ENCODE measurements around the gene FSTL4.

FSTL4 gene

DNA sequence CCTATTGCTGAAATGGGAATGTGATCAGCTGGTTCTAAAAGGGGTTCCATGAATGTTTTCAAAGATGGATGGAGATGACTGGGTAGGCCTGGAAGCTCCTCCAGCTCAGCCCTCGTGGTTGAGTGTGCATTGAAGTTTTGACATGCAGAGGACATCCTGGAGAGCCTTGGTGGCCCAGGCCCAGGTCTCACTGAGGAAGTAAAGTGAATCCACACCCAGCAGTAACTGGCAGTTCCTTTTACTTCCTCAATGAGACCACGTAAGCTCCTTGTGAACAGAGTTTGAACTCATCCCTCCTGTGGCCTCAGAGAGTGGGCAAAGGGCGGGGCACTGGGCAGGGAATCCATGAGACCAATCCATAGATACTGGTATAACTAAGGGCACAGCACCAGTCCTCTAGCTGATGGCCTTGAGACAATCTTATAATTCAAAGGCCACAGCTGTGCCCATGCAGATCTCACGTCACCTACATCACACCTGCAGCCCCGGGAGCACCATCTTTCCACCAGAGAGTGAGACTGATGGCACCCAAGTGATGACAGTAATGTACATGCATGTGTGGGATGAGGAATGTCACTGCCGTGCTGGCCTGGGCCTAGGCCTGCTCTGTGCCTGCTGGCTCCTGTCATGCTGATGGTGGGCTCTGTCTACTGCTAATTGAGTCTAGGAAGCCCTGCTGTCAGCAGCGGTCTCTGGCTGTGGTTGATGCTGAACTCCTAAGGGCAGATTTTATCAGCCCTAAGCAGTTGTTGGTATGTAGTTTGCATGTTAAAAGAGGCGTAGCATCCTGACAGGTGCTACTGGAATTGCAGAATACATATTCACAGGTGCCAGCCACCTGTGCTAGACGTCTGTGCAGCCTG is 257.8 kb downstream of the FSTL4 start:
- no peak for ATAC-seq
- no peak for TF ChIP-seq ZNF8 (CRISPR knock-in tag; IDR thresholded peaks at IDR 0.05)
- TF ChIP-seq, protein P1, sequence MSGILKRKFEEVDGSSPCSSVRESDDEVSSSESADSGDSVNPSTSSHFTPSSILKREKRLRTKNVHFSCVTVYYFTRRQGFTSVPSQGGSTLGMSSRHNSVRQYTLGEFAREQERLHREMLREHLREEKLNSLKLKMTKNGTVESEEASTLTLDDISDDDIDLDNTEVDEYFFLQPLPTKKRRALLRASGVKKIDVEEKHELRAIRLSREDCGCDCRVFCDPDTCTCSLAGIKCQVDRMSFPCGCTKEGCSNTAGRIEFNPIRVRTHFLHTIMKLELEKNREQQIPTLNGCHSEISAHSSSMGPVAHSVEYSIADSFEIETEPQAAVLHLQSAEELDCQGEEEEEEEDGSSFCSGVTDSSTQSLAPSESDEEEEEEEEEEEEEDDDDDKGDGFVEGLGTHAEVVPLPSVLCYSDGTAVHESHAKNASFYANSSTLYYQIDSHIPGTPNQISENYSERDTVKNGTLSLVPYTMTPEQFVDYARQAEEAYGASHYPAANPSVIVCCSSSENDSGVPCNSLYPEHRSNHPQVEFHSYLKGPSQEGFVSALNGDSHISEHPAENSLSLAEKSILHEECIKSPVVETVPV (CRISPR knock-in tag; IDR thresholded peaks at IDR 0.05): no peak
- TF ChIP-seq, protein P2, sequence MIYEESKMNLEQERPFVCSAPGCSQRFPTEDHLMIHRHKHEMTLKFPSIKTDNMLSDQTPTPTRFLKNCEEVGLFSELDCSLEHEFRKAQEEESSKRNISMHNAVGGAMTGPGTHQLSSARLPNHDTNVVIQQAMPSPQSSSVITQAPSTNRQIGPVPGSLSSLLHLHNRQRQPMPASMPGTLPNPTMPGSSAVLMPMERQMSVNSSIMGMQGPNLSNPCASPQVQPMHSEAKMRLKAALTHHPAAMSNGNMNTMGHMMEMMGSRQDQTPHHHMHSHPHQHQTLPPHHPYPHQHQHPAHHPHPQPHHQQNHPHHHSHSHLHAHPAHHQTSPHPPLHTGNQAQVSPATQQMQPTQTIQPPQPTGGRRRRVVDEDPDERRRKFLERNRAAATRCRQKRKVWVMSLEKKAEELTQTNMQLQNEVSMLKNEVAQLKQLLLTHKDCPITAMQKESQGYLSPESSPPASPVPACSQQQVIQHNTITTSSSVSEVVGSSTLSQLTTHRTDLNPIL (CRISPR knock-in tag; IDR thresholded peaks at IDR 0.05; ENCODE audit: low read depth): no peak
- no peak for TF ChIP-seq ZFP30 (CRISPR knock-in tag; IDR thresholded peaks at IDR 0.05)
- TF ChIP-seq, protein P3, sequence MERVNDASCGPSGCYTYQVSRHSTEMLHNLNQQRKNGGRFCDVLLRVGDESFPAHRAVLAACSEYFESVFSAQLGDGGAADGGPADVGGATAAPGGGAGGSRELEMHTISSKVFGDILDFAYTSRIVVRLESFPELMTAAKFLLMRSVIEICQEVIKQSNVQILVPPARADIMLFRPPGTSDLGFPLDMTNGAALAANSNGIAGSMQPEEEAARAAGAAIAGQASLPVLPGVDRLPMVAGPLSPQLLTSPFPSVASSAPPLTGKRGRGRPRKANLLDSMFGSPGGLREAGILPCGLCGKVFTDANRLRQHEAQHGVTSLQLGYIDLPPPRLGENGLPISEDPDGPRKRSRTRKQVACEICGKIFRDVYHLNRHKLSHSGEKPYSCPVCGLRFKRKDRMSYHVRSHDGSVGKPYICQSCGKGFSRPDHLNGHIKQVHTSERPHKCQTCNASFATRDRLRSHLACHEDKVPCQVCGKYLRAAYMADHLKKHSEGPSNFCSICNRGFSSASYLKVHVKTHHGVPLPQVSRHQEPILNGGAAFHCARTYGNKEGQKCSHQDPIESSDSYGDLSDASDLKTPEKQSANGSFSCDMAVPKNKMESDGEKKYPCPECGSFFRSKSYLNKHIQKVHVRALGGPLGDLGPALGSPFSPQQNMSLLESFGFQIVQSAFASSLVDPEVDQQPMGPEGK (CRISPR knock-in tag; IDR thresholded peaks at IDR 0.05; ENCODE audit: borderline replicate concordance): no peak
- TF ChIP-seq, protein P4, sequence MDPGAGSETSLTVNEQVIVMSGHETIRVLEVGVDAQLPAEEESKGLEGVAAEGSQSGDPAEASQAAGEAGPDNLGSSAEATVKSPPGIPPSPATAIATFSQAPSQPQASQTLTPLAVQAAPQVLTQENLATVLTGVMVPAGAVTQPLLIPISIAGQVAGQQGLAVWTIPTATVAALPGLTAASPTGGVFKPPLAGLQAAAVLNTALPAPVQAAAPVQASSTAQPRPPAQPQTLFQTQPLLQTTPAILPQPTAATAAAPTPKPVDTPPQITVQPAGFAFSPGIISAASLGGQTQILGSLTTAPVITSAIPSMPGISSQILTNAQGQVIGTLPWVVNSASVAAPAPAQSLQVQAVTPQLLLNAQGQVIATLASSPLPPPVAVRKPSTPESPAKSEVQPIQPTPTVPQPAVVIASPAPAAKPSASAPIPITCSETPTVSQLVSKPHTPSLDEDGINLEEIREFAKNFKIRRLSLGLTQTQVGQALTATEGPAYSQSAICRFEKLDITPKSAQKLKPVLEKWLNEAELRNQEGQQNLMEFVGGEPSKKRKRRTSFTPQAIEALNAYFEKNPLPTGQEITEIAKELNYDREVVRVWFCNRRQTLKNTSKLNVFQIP (CRISPR knock-in tag; IDR thresholded peaks at IDR 0.05; ENCODE audit: borderline replicate concordance, low read depth): no peak
- no peak for TF ChIP-seq PPARA (CRISPR knock-in tag; IDR thresholded peaks at IDR 0.05; ENCODE audit: borderline replicate concordance)
- no peak for TF ChIP-seq RARB (CRISPR knock-in tag; IDR thresholded peaks at IDR 0.05)
- TF ChIP-seq ZNF70 (CRISPR knock-in tag; IDR thresholded peaks at IDR 0.05): no peak

DNA sequence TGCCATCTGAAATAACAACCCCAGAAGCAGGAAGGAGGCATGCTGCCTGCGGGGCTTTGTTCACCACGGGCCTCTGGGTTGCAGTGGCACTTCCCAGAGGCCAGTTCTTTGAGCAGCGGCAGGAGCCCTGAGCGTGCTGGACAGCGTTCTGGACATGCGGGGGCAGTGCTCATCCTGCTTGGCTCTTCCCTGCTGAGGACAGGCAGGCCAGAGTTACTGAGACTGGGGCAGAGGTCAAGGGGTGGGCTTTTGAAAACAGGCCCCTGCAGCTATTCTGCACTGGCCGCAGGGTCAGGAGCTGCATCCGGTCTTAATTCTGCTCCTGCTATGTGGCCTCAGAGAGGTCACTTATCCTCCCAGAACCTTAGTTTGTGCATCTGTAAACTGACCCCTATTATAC is 258.6 kb downstream of the FSTL4 start:
- no peak for ATAC-seq
- TF ChIP-seq ZFP3 (CRISPR knock-in tag; IDR thresholded peaks at IDR 0.05): no peak
- TF ChIP-seq ISL1 (CRISPR knock-in tag; IDR thresholded peaks at IDR 0.05): no peak
- TF ChIP-seq ZNF565 (CRISPR knock-in tag; conservative IDR thresholded peaks at IDR 0.05; ENCODE audit: low read depth): no peak
- TF ChIP-seq GLIS3 (CRISPR knock-in tag; IDR thresholded peaks at IDR 0.05): no peak
- no peak for TF ChIP-seq BACH2 (CRISPR knock-in tag; IDR thresholded peaks at IDR 0.05; ENCODE audit: borderline replicate concordance)
- TF ChIP-seq ZNF70 (CRISPR knock-in tag; IDR thresholded peaks at IDR 0.05): no peak

DNA sequence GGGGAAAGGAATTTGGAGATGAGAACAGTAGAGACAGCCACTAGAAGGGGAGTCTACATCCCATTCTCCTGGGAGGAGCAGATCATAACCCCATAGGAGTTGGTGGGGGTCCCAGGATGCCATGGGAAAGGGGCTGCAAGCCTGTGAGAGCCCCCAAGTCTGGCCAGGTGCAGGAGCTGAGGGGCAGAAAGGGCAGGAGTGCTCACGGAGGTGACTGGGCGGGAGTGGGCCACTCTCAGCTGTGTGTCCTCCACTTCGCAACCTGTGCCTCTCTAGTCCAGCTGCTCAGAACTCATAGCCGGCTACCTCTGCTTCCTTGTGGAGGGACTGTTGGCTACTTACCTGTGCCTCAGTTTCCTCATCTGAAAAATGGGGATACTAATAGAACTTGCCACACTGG is 263.9 kb downstream of the FSTL4 start:
- TF ChIP-seq SNAI2 (CRISPR knock-in tag; IDR thresholded peaks at IDR 0.05) (no peak), ZFP3 (CRISPR knock-in tag; IDR thresholded peaks at IDR 0.05) (no peak), ZNF70 (CRISPR knock-in tag; IDR thresholded peaks at IDR 0.05) (no peak), BACH2 (CRISPR knock-in tag; IDR thresholded peaks at IDR 0.05; ENCODE audit: borderline replicate concordance) (no peak), ESRRG (CRISPR knock-in tag; IDR thresholded peaks at IDR 0.05) (no peak), RARB (CRISPR knock-in tag; IDR thresholded peaks at IDR 0.05) (no peak), ARNTL (CRISPR knock-in tag; IDR thresholded peaks at IDR 0.05; ENCODE audit: borderline replicate concordance, low read depth) (no peak), ZNF8 (CRISPR knock-in tag; IDR thresholded peaks at IDR 0.05) (no peak), CSDC2 (CRISPR knock-in tag; IDR thresholded peaks at IDR 0.05) (no peak)
- TF ChIP-seq, protein P3 (CRISPR knock-in tag; IDR thresholded peaks at IDR 0.05; ENCODE audit: borderline replicate concordance): no peak
- TF ChIP-seq, protein P4 (CRISPR knock-in tag; IDR thresholded peaks at IDR 0.05; ENCODE audit: borderline replicate concordance, low read depth): no peak
- TF ChIP-seq, protein P2 (CRISPR knock-in tag; IDR thresholded peaks at IDR 0.05; ENCODE audit: low read depth): no peak
- TF ChIP-seq, protein P1 (CRISPR knock-in tag; IDR thresholded peaks at IDR 0.05): no peak
- no peak for ATAC-seq
